ENCODE data around the gene LMAN1. TPM values are rescaled to one million over a fixed set of nuclear protein-coding genes. Genes with fewer than 3 reads are reported as not detected.

The LMAN1 gene
- total RNA-seq, 1 experiment from 2014 or later: 73.7 TPM

- ChIA-PET CTCF (interaction anchor here (1.7 kb wide), 1 partner anchor 21 kb away, joined by 4 read pairs; no protein-coding TSS in a partner anchor), RAD21 (ENCODE audit: low non-redundant PET in 1 of 2, low total read pairs in 2 of 2, uncharacterized antibody in 2 of 2, unreplicated experiment in 2 of 2) (interaction anchor here in 1 of 2 experiments (1.1 kb wide), 1 partner anchor 21 kb away, joined by 4 read pairs; no protein-coding TSS in a partner anchor), POLR2A (interaction anchor here (1.2 kb wide), 1 partner anchor 23 kb away, joined by 3 read pairs; the partner anchor contains the start of gene LMAN1)
- H3K27ac ChIP-seq (ENCODE audit: low read depth, low read length): no peak overlapping the region
- H3K27me3 ChIP-seq (ENCODE audit: insufficient read depth, low read length): 0 out of 2 replicates have a peak, but pooled peaks cover 11% of the 10 kb centered on the region
- H3K79me2 ChIP-seq (ENCODE audit: insufficient read depth, low read length): no peaks in the 10 kb centered on the region
- no peak overlapping the region for H2AFZ ChIP-seq (ENCODE audit: low read depth, low read length, poor library complexity, severe bottlenecking)
- no peak for ATAC-seq
- H4K20me1 ChIP-seq (ENCODE audit: insufficient read depth): no peaks in the 10 kb centered on the region
- H3K9me3 ChIP-seq (ENCODE audit: control insufficient read depth in 1 of 2, insufficient read depth in 1 of 2, low read depth in 1 of 2, low read length in 2 of 2): no peaks in the 10 kb centered on the region
- no peaks in the 10 kb centered on the region for H3K9me2 ChIP-seq (ENCODE audit: insufficient read depth)
- intact Hi-C loops (cut with micrococcal nuclease): no loop called here
- H3K36me3 ChIP-seq (ENCODE audit: control insufficient read depth in 1 of 2, insufficient read depth in 2 of 2, low read length in 2 of 2): no peaks in the 10 kb centered on the region
- no TSS peak for BruUV-seq (replicated peaks)
- no peak overlapping the region for H3K9ac ChIP-seq (ENCODE audit: low read length)
- H3K4me2 ChIP-seq (ENCODE audit: low read length): no peak overlapping the region
- DNase-seq (ENCODE audit: low read depth, low spot score): no peak
- no peaks in the 10 kb centered on the region for H3K4me1 ChIP-seq (ENCODE audit: control insufficient read depth in 1 of 2, insufficient read depth in 2 of 2, low read length in 2 of 2)
- TF ChIP-seq ZFX (IDR thresholded peaks at IDR 0.05) (no peak), POLR2AphosphoS5 (IDR thresholded peaks at IDR 0.05; ENCODE audit: low read depth, low read length) (no peak), SIN3A (IDR thresholded peaks at IDR 0.05; ENCODE audit: low read depth) (no peak), POLR2A (IDR thresholded peaks at IDR 0.05; ENCODE audit: borderline replicate concordance, extremely low read depth, insufficient read depth, insufficient read length) (no peak), ELF1 (IDR thresholded peaks at IDR 0.05; ENCODE audit: borderline replicate concordance, low read depth) (no peak), ATF3 (IDR thresholded peaks at IDR 0.05) (no peak), YY1 (IDR thresholded peaks at IDR 0.05; ENCODE audit: extremely low read depth, insufficient replicate concordance, low read depth, low read length) (no peak), ZNF274 (IDR thresholded peaks at IDR 0.05; ENCODE audit: low read depth, low read length) (no peak), SP1 (IDR thresholded peaks at IDR 0.05; ENCODE audit: low read depth) (no peak), RAD21 (IDR thresholded peaks at IDR 0.05; ENCODE audit: low read depth) (no peak), JUND (IDR thresholded peaks at IDR 0.05) (no peak), SRF (IDR thresholded peaks at IDR 0.05; ENCODE audit: low read depth) (no peak)
- H3K4me3 ChIP-seq (replicated peaks in 1 of 2; ENCODE audit: low read depth in 1 of 2, low read length in 2 of 2): no peak overlapping the region
These were observed 22.9 kb upstream of the LMAN1 start for GRCh38 chr18:59381949-59382348.

DNA sequence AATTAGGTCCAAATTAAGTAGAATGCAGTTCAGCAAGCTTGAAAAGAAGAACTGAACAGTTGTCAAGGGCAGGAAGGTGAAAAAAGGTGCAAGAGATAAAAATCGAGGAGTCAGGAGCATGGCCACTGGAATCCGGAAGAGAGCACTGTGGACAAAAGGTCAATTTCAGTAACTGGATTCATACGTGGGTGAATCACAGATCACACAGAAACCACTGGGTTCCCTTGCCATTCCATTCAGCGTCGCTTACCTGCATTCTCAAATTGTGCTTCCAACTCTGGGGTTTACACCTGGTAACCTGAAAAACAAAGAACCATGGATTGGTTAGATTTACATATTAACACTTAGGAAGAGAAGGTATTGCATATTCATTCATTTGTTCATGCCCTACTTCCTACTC, 21.6 kb upstream of the LMAN1 start:
- intact Hi-C loops (cut with micrococcal nuclease): no loop called here
- ChIA-PET POLR2A (no interaction called here), RAD21 (ENCODE audit: low non-redundant PET in 1 of 2, low total read pairs in 2 of 2, uncharacterized antibody in 2 of 2, unreplicated experiment in 2 of 2) (no interaction called here), CTCF (no interaction called here)
- Histone ChIP-seq H2AFZ (ENCODE audit: low read depth, low read length, poor library complexity, severe bottlenecking) (no peak overlapping the region), H3K4me3 (replicated peaks in 1 of 2; ENCODE audit: low read depth in 1 of 2, low read length in 2 of 2) (no peak overlapping the region), H3K9ac (ENCODE audit: low read length) (no peak overlapping the region), H4K20me1 (ENCODE audit: insufficient read depth) (no peaks in the 10 kb centered on the region), H3K36me3 (ENCODE audit: control insufficient read depth in 1 of 2, insufficient read depth in 2 of 2, low read length in 2 of 2) (no peaks in the 10 kb centered on the region), H3K4me2 (ENCODE audit: low read length) (no peak overlapping the region), H3K9me2 (ENCODE audit: insufficient read depth) (no peaks in the 10 kb centered on the region), H3K4me1 (ENCODE audit: control insufficient read depth in 1 of 2, insufficient read depth in 2 of 2, low read length in 2 of 2) (no peaks in the 10 kb centered on the region), H3K27me3 (ENCODE audit: insufficient read depth, low read length) (0 out of 2 replicates have a peak, but pooled peaks cover 16% of the 10 kb centered on the region), H3K79me2 (ENCODE audit: insufficient read depth, low read length) (no peaks in the 10 kb centered on the region), H3K27ac (ENCODE audit: low read depth, low read length) (no peak overlapping the region), H3K9me3 (ENCODE audit: control insufficient read depth in 1 of 2, insufficient read depth in 1 of 2, low read depth in 1 of 2, low read length in 2 of 2) (no peaks in the 10 kb centered on the region)
- BruUV-seq (replicated peaks): no TSS peak
- no peak for ATAC-seq
- DNase-seq (ENCODE audit: low read depth, low spot score): no peak
- no peak for TF ChIP-seq SRF (IDR thresholded peaks at IDR 0.05; ENCODE audit: low read depth)
- TF ChIP-seq POLR2A (IDR thresholded peaks at IDR 0.05; ENCODE audit: borderline replicate concordance, extremely low read depth, insufficient read depth, insufficient read length): no peak
- no peak for TF ChIP-seq ZBTB33 (IDR thresholded peaks at IDR 0.05; ENCODE audit: extremely low read depth, insufficient replicate concordance, low read length)
- no peak for TF ChIP-seq MAX (IDR thresholded peaks at IDR 0.05)
- TF ChIP-seq ZNF274 (IDR thresholded peaks at IDR 0.05; ENCODE audit: low read depth, low read length): no peak
- no peak for TF ChIP-seq TCF7L2 (IDR thresholded peaks at IDR 0.05; ENCODE audit: borderline replicate concordance, extremely low read depth, insufficient read depth, insufficient read length)
- no peak for TF ChIP-seq YY1 (IDR thresholded peaks at IDR 0.05; ENCODE audit: extremely low read depth, insufficient replicate concordance, low read depth, low read length)

Data from HCT116 (cell line).